Stimulated activated memory B cell treated with anti-CD40 and anti-IgM and Interleukin-4, amounts not matched to agents 10 μg/mL and 1 μg/mL and 100 μg/mL, for 72 hours (primary cell): ENCODE data around the gene FAM81A.
"Not testable (repeated sequence)": the region's sequence is repeated elsewhere in the genome, so short reads cannot be mapped to it uniquely, and the experiment has no call there.

ENCODE experiments used
- ATAC-seq: fragments of 150-1000 bp; cut with Tn5 transposase; 2 replicates; pipeline ENCODE4 v1.10.0; 2021
- H3K27ac Mint-ChIP-seq: one replicate; pipeline ENCODE4 v1.8.0; 2022; ENCODE audit warnings: mild to moderate bottlenecking, mixed read lengths
- H3K27me3 Mint-ChIP-seq: one replicate; pipeline ENCODE4 v1.8.0; 2022; ENCODE audit warnings: mixed read lengths
- H3K36me3 Mint-ChIP-seq: one replicate; pipeline ENCODE4 v1.8.0; 2022; ENCODE audit warnings: mixed read lengths
- H3K4me1 Mint-ChIP-seq: one replicate; pipeline ENCODE4 v1.8.0; 2022; ENCODE audit warnings: mixed read lengths
- H3K4me3 Mint-ChIP-seq: one replicate; pipeline ENCODE4 v1.8.0; 2022; ENCODE audit warnings: mild to moderate bottlenecking, moderate library complexity, mixed read lengths
- H3K9me3 Mint-ChIP-seq: one replicate; pipeline ENCODE4 v1.8.0; 2022; ENCODE audit warnings: mixed read lengths

Gene FAM81A

DNA sequence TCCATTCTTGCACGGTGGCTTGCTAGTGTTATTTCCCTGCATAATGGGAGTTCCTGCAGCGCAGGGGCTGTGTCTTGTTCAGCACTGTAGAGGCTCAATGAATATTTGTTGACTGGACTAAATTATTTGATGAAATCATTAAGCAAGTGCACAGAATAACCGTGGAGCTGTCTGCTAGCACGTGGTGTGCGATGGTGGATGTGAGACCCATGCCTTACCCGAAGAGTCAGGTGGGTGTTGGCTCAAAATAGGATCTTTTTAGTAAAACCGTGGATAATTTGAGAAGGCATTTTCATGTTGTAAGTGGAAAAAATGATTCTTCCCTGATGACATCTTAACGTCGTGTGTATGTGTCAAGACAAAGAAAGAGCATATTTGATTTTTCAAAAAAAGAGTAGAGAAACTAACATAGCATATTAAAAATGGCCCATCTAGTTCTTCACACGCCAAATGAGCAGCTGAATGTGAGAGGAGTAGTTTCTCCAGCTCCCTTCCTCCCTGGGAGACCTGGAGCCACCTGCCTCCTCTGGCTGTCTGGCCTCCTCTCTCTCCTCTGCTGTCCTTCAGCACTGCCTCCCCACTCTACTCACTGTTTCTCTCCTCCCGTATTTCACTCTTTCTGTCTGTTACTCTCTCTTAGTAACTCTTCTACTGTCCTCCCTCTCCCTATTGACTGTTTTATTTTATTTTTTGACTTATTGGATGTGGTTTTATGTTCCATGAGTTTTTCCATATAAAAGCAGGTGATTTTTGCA, 6.3 kb downstream of the FAM81A start:
- no peak overlapping the region for H3K4me3 Mint-ChIP-seq
- H3K27me3 Mint-ChIP-seq = no peaks in the 10 kb centered on the region
- peaks cover 12% of the 10 kb centered on the region for H3K36me3 Mint-ChIP-seq
- peaks cover 38% of the 10 kb centered on the region for H3K4me1 Mint-ChIP-seq
- H3K9me3 Mint-ChIP-seq = no peaks in the 10 kb centered on the region
- ATAC-seq = no peak
- H3K27ac Mint-ChIP-seq = no peak overlapping the region

GRCh38 chr15:59444980-59445545, 7.1 kb downstream of the FAM81A start:
- ATAC-seq = no peak
- Mint-ChIP-seq H3K36me3 (peaks cover 12% of the 10 kb centered on the region), H3K27me3 (no peaks in the 10 kb centered on the region), H3K9me3 (no peaks in the 10 kb centered on the region), H3K4me3 (no peak overlapping the region), H3K4me1 (peaks cover 38% of the 10 kb centered on the region), H3K27ac (no peak overlapping the region)

DNA sequence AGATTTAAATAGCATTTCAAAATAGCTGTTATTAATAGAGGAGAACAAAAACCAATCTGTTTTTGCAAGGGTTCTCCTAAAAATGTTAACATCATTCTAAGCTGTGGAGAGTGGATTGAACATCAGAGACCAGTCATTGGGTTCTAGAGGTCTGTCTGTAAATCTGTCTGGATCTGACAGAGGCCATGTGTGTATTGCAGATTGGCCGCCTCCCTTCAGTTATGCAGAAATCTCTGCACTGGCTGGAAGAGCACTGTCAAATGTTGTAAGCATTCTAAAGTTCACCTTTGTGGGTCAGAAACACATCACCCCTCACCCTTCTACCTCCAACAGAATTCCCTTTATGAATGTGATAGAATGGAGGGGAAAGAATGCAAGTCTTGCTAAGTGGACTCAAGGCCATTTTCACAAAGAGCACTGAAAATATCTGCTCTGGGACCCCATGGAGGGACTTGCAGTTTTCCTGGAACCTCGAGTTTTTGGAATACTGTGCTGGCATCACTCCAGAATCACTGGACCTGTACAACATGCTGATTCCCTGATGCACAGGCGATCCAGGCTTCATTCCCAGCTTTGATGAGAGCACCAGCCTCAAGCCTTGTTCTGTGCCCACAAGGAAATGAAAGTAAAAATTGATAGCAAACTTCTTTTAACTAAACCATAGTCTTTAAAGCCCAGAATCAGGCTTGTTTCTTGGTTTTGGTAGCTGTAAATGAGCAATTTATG, 8.4 kb downstream of the FAM81A start:
- ATAC-seq = no peak
- peaks cover 6% of the 10 kb centered on the region for H3K36me3 Mint-ChIP-seq
- H3K9me3 Mint-ChIP-seq = no peaks in the 10 kb centered on the region
- no peaks in the 10 kb centered on the region for H3K27me3 Mint-ChIP-seq
- no peak overlapping the region for H3K4me3 Mint-ChIP-seq
- H3K27ac Mint-ChIP-seq = no peak overlapping the region
- peaks cover 34% of the 10 kb centered on the region for H3K4me1 Mint-ChIP-seq

GRCh38 chr15:59447367-59447766, 9.4 kb downstream of the FAM81A start:
- no peaks in the 10 kb centered on the region for H3K9me3 Mint-ChIP-seq
- no peak overlapping the region for H3K4me3 Mint-ChIP-seq
- H3K27ac Mint-ChIP-seq = no peak overlapping the region
- no peak for ATAC-seq
- peaks cover 6% of the 10 kb centered on the region for H3K36me3 Mint-ChIP-seq
- H3K27me3 Mint-ChIP-seq = no peaks in the 10 kb centered on the region
- H3K4me1 Mint-ChIP-seq = peaks cover 28% of the 10 kb centered on the region

GRCh38 chr15:59448871-59449270, 10.9 kb downstream of the FAM81A start:
- H3K9me3 Mint-ChIP-seq = no peaks in the 10 kb centered on the region
- H3K27me3 Mint-ChIP-seq = no peaks in the 10 kb centered on the region
- H3K36me3 Mint-ChIP-seq = peaks cover 6% of the 10 kb centered on the region
- H3K4me1 Mint-ChIP-seq = peaks cover 20% of the 10 kb centered on the region
- no peak overlapping the region for H3K4me3 Mint-ChIP-seq
- ATAC-seq = no peak
- no peak overlapping the region for H3K27ac Mint-ChIP-seq

- ATAC-seq = no peak
- H3K27ac Mint-ChIP-seq = no peak overlapping the region
- H3K9me3 Mint-ChIP-seq = no peaks in the 10 kb centered on the region
- no peaks in the 10 kb centered on the region for H3K4me1 Mint-ChIP-seq
- H3K4me3 Mint-ChIP-seq = no peak overlapping the region
- no peaks in the 10 kb centered on the region for H3K27me3 Mint-ChIP-seq
- H3K36me3 Mint-ChIP-seq = no peaks in the 10 kb centered on the region
Measured at GRCh38 chr15:59453474-59454215, 15.7 kb downstream of the FAM81A start.

GRCh38 chr15:59456114-59456513, 18.1 kb downstream of the FAM81A start:
- Mint-ChIP-seq H3K9me3 (no peaks in the 10 kb centered on the region), H3K4me3 (no peak overlapping the region), H3K27ac (peak overlapping the region; percentile 13), H3K36me3 (peaks cover 2% of the 10 kb centered on the region), H3K27me3 (no peaks in the 10 kb centered on the region), H3K4me1 (no peaks in the 10 kb centered on the region)
- no peak for ATAC-seq

- no peaks in the 10 kb centered on the region for H3K27me3 Mint-ChIP-seq
- no peak for ATAC-seq
- no peaks in the 10 kb centered on the region for H3K9me3 Mint-ChIP-seq
- H3K4me3 Mint-ChIP-seq = no peak overlapping the region
- H3K27ac Mint-ChIP-seq = no peak overlapping the region
- no peaks in the 10 kb centered on the region for H3K4me1 Mint-ChIP-seq
- H3K36me3 Mint-ChIP-seq = peaks cover 11% of the 10 kb centered on the region
Measured at GRCh38 chr15:59457103-59457502, 19.1 kb downstream of the FAM81A start.

DNA sequence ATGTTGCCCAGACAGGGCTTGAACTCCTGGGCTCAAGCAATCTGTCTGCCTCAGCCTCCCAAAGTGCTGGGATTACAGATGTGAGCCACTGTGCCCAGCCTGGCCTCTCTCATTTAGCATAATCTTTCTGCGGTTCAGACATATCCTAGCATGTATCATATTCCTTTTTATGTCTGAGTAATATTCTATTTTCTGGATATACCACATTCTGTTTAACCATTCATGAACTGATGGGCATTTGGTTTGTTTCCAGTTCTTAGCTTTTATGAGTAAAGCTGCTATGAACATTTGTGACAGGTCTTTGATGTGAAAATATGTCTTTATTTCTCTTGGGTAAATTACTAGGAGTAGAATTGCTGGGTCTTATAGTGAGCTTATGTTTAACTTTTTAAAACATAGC, 23.5 kb downstream of the FAM81A start:
- Mint-ChIP-seq H3K36me3 (peaks cover 24% of the 10 kb centered on the region), H3K27ac (no peak overlapping the region), H3K27me3 (no peaks in the 10 kb centered on the region), H3K9me3 (no peaks in the 10 kb centered on the region), H3K4me3 (no peak overlapping the region), H3K4me1 (no peaks in the 10 kb centered on the region)
- ATAC-seq = no peak

DNA sequence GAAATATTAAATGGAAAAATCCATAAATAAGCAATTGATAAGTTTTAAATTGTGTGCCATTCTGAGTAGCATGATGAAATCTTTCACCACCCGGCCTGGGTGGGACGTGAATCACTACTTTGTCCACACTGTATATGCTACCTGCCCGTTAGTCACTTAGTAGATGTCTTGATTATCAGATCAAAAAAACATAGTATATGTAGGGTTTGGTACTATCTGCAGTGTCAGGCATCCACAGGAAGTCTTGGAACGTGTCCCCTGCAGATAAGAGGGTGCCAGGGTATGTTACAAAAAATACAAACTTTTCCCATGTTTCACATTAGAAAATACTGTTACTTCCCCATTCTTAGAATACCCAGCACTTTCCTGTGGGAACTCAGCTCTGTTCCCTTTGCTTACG, 35.2 kb downstream of the FAM81A start:
- Mint-ChIP-seq H3K36me3 (peaks cover 20% of the 10 kb centered on the region), H3K4me1 (peaks cover 15% of the 10 kb centered on the region), H3K9me3 (no peaks in the 10 kb centered on the region), H3K4me3 (no peak overlapping the region), H3K27me3 (no peaks in the 10 kb centered on the region), H3K27ac (no peak overlapping the region)
- no peak for ATAC-seq

DNA sequence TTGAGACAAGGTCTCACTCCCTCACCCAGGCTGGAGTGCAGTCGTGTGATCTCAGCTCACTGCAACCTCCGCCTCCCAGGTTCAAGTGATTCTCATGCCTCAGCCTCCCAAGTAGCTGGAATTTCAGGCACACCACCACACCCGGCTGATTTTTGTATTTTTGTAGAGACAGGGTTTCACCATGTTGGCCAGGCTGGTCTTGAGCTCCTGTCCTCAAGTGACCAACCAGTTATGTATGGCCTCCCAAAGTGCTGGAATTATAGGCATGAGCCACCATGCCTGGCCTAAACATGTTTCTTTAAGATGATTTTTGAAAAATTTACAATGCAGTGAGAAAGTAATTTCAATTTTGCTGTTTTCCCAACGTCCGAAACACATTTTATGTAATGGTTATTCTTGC, 37.2 kb downstream of the FAM81A start:
- H3K4me3 Mint-ChIP-seq = not testable (repeated sequence)

DNA sequence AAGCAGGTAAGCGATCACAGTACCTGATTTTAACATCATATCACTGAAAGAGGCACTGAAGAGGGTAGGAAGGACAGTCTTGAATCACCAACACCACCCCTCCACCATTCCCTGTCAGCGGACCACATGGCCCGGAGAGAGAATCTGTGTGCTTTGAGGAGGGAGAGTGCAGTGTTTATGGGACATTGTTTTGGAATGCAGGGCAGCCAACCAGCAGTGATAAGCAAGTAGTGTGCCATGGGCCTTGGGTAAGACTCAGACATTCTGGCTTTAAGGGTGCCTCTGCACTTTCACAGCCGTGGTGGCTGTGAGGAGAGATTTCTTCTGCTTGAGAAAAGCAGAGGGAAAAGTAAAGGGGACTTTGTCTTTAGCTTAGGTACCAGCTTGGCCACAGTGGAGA, 46.4 kb downstream of the FAM81A start:
- H3K4me3 Mint-ChIP-seq = no peak overlapping the region
- no peak for ATAC-seq
- H3K36me3 Mint-ChIP-seq = peaks cover 8% of the 10 kb centered on the region
- H3K9me3 Mint-ChIP-seq = no peaks in the 10 kb centered on the region
- peaks cover 9% of the 10 kb centered on the region for H3K4me1 Mint-ChIP-seq
- H3K27ac Mint-ChIP-seq = peak overlapping the region; percentile 38
- no peaks in the 10 kb centered on the region for H3K27me3 Mint-ChIP-seq

More for the DNA sequence above, 37.2 kb downstream of the FAM81A start:
- ATAC-seq, H3K27me3 Mint-ChIP-seq, H3K9me3 Mint-ChIP-seq, H3K4me1 Mint-ChIP-seq, H3K27ac Mint-ChIP-seq: not testable (repeated sequence)
- peaks cover 18% of the 10 kb centered on the region for H3K36me3 Mint-ChIP-seq

- Mint-ChIP-seq H3K27ac (peak overlapping the region; percentile 38), H3K27me3 (no peaks in the 10 kb centered on the region)
Measured at GRCh38 chr15:59485036-59485435, 47.0 kb downstream of the FAM81A start.

DNA sequence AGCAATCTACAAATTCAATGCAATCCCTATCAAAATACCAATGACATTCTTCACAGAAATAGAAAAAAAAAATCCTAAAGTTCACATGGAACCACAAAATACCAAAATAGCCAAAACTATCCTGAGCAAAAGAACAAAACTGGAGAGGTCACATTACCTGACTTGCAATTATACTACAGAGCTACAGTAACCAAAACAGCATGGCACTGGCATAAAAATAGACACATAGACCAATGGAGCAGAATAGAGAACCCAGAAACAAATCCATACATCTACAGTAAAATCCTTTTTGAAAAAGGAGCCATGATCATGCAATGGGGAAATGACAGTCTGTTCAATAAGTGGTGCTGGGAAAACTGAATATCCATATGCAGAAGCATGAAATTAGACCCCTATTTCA, 51.5 kb downstream of the FAM81A start:
- H3K4me1 Mint-ChIP-seq, H3K36me3 Mint-ChIP-seq, H3K4me3 Mint-ChIP-seq, H3K9me3 Mint-ChIP-seq, H3K27ac Mint-ChIP-seq, ATAC-seq, H3K27me3 Mint-ChIP-seq: not testable (repeated sequence)

More at GRCh38 chr15:59485036-59485435, 47.0 kb downstream of the FAM81A start:
- ATAC-seq = no peak
- Mint-ChIP-seq H3K9me3 (no peaks in the 10 kb centered on the region), H3K4me1 (peaks cover 9% of the 10 kb centered on the region), H3K36me3 (peaks cover 8% of the 10 kb centered on the region), H3K4me3 (no peak overlapping the region)

- no peak for ATAC-seq
- no peaks in the 10 kb centered on the region for H3K27me3 Mint-ChIP-seq
- no peaks in the 10 kb centered on the region for H3K36me3 Mint-ChIP-seq
- no peak overlapping the region for H3K4me3 Mint-ChIP-seq
- H3K27ac Mint-ChIP-seq = no peak overlapping the region
- no peaks in the 10 kb centered on the region for H3K9me3 Mint-ChIP-seq
- peaks cover 7% of the 10 kb centered on the region for H3K4me1 Mint-ChIP-seq
Measured at GRCh38 chr15:59491062-59491461, 53.1 kb downstream of the FAM81A start.
